K562 (cell line): ENCODE measurements around the gene STK11. TPM values are rescaled to one million over a fixed set of nuclear protein-coding genes. Genes with fewer than 3 reads are reported as not detected.

Experiments used
- BCOR ChIP-seq: fragments of 450-650 bp; IDR thresholded peaks from 2 replicates; pipeline ENCODE4 v1.6.1; 2016
- FOXM1 ChIP-seq, 2 experiments: fragments of 450-650 bp in 1 of 2; sonication (generic) in 1 of 2; formaldehyde crosslinking in 1 of 2; IDR thresholded peaks; 2 replicates each; pipeline versions ENCODE4 v1.6.1 to v1.9.0; 2017 to 2022; ENCODE audit warnings: low read depth in 2 of 2, mild to moderate bottlenecking in 2 of 2, missing genetic modification reagents in 1 of 2, moderate library complexity in 1 of 2
- JUN ChIP-seq, 2 experiments: sonication (generic) in 1 of 2; formaldehyde crosslinking in 1 of 2; IDR thresholded peaks; 2 replicates each; pipeline versions ENCODE4 v1.6.1 to v1.8.0; 2012 to 2022; ENCODE audit warnings: borderline replicate concordance in 2 of 2, mild to moderate bottlenecking in 2 of 2, improper control_type of control experiment in 1 of 2, low read depth in 1 of 2, low read length in 1 of 2, missing genetic modification reagents in 1 of 2
- MAZ ChIP-seq, 2 experiments: fragments of 450-650 bp in 1 of 2; sonication (generic) in 1 of 2; formaldehyde crosslinking; IDR thresholded peaks in 1 of 2; conservative IDR thresholded peaks in 1 of 2; 2 replicates each; pipeline versions ENCODE4 v1.4.0 to v1.5.0; 2020; ENCODE audit warnings: mild to moderate bottlenecking in 1 of 2, missing genetic modification reagents in 1 of 2
- PHF8 ChIP-seq: fragments of 200-600 bp; sonication (generic); IDR thresholded peaks from 2 replicates; pipeline ENCODE4 v1.6.1; 2012; ENCODE audit warnings: mixed run types, mild to moderate bottlenecking, inconsistent platforms, low read length, moderate library complexity, borderline replicate concordance
- RBM22 ChIP-seq: fragments of 200-400 bp; formaldehyde crosslinking; IDR thresholded peaks from 2 replicates; pipeline ENCODE4 v1.6.1; 2018; ENCODE audit warnings: low read length, low read depth; ENCODE audit not compliant: poor library complexity, severe bottlenecking
- SMAD4 ChIP-seq: fragments of 250-450 bp; sonication (Bioruptor Pico); conservative IDR thresholded peaks from 2 replicates; pipeline ENCODE4 v1.8.0; 2021; ENCODE audit warnings: inconsistent platforms, mild to moderate bottlenecking, moderate library complexity
- TGIF2 ChIP-seq: sonication (generic); formaldehyde crosslinking; IDR thresholded peaks from 2 replicates; pipeline ENCODE4 v1.8.1; 2022; ENCODE audit warnings: mild to moderate bottlenecking, missing genetic modification reagents, moderate library complexity
- YY1 ChIP-seq, 3 experiments: IDR thresholded peaks; 2 replicates each; pipeline ENCODE4 v1.6.1; 2011; ENCODE audit warnings: low read length in 2 of 3, mild to moderate bottlenecking in 2 of 3, moderate library complexity in 2 of 3, borderline replicate concordance in 1 of 3, control low read depth in 1 of 3, low read depth in 1 of 3; ENCODE audit not compliant: insufficient read depth in 3 of 3, insufficient replicate concordance in 2 of 3, control insufficient read depth in 1 of 3, insufficient read length in 1 of 3; ENCODE audit errors: extremely low read depth in 1 of 3
- ZNF444 ChIP-seq: fragments of 250-450 bp; sonication (Bioruptor Pico); IDR thresholded peaks from 2 replicates; pipeline ENCODE4 v1.4.0; 2020; ENCODE audit warnings: mild to moderate bottlenecking, moderate library complexity
- polyA plus RNA-seq, 8 experiments: library from polyadenylated mRNA; depleted of rRNA in 4 of 8; stranded (reverse) in 5 of 8; unstranded in 3 of 8; fragments of >200 nt; fragmentation: Nextera tagmentation in 2 of 8; fragmentation: Illumina TruSeq in 1 of 8; extraction: Ambion mirVana in 2 of 8; extraction: Trizol in 1 of 8; gene quantifications; 2 replicates each; pipeline versions ENCODE4 v1.2.1 to v1.2.3, GENCODE V29; 2011 to 2014; ENCODE audit warnings: inconsistent platforms in 1 of 8, missing spikeins in 1 of 8
- total RNA-seq, 7 experiments: library from RNA; depleted of rRNA in 6 of 7; stranded (reverse); fragments of >200 nt in 6 of 7; fragmentation: Illumina TruSeq in 2 of 7; extraction: Trizol in 2 of 7; gene quantifications; 2 replicates each; pipeline versions ENCODE4 v1.2.1 to v1.2.3, GENCODE V29; 2011 to 2021; ENCODE audit warnings: low replicate concordance in 1 of 7
- TF ChIP-seq, protein P1 (sequence below), 3 experiments: fragments of 200-800 bp in 1 of 3; sonication (Bioruptor generic) in 1 of 3; sonication (generic) in 1 of 3; formaldehyde crosslinking in 1 of 3; IDR thresholded peaks; 2 replicates each; pipeline versions ENCODE4 v1.6.1 to v1.8.0; 2016 to 2022; ENCODE audit warnings: mild to moderate bottlenecking in 2 of 3, missing compliant biosample characterization in 2 of 3, missing genetic modification characterization in 2 of 3, missing genetic modification reagents in 1 of 3
- TF ChIP-seq, protein P2 (sequence below): fragments of 150-350 bp; conservative IDR thresholded peaks from 2 replicates; pipeline ENCODE4 v1.6.1; 2014; ENCODE audit warnings: low read length
- TF ChIP-seq, protein P3 (sequence below): fragments of 450-650 bp; IDR thresholded peaks from 2 replicates; pipeline ENCODE4 v1.6.1; 2016; ENCODE audit warnings: borderline replicate concordance
- TF ChIP-seq, protein P4 (sequence below): fragments of 200-800 bp; sonication (Bioruptor generic); IDR thresholded peaks from 2 replicates; pipeline ENCODE4 v1.6.1; 2017; ENCODE audit warnings: missing genetic modification characterization, missing compliant biosample characterization

STK11 gene
- total and polyA plus RNA-seq, 9 of the 15 experiments (the other 6 are each of a cell fraction or from before 2014, with no cell fraction given): 0.15 to 96.5 (median 31.7) TPM

DNA sequence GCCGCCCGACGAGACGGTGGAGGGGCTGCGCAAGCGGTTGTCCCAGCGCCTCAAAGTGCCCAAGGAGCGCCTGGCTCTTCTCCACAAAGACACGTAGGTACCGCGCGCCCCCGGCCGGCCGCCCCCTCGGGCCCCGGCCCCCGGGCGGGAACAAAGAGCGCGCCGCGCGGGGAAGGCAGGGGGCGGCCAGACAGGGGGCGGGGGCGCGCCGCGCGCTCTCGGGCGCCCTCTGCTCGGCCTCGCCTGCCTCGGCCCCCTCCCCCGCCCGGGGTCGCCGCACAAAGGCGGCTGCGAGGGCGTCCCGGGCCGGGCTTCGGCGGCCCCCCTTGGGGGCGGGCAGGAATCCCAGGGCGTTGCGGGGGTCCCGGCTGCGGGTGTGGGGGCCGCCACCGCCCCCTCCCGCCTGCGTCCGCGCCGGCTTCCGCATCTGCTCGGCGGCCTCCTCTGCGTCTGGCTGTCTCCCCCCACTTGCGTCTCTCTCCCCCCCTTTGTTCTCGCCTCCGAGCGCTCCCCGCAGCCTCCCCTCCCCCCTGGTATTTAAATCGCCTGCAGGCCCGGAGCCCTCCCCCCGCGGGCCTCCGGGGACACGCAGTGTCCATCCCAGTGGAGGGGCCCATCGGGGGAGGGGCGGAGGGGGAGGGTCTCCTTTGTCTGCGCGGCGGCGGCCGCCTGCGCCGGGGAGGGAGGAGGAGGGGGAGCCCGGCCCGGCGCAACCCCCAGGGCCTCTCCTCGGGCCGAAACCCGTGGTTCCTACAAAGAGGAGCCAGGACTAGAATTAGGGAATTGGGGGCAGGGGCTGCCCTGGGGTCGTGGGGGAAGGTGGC is 45.1 kb downstream of the STK11 start (continued):
- TF ChIP-seq, protein P1, sequence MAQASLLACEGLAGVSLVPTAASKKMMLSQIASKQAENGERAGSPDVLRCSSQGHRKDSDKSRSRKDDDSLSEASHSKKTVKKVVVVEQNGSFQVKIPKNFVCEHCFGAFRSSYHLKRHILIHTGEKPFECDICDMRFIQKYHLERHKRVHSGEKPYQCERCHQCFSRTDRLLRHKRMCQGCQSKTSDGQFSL (CRISPR knock-in tag; IDR thresholded peaks at IDR 0.05): peak; percentile 77
- TF ChIP-seq, protein P1 (tag; IDR thresholded peaks at IDR 0.05): peak in 1 of 2 experiments; percentile 78; a peak in 1 of 4 replicates
- 0 out of 2 replicates have a peak, but pooled peaks have one; percentile 3 for TF ChIP-seq PHF8
- TF ChIP-seq MAZ (CRISPR knock-in tag; conservative IDR thresholded peaks at IDR 0.05 in 1 of 2, IDR thresholded peaks at IDR 0.05 in 1 of 2): 0 out of 4 replicates have a peak, but pooled peaks of 1 of the 2 experiments have one; percentile 25
- TF ChIP-seq, protein P2, sequence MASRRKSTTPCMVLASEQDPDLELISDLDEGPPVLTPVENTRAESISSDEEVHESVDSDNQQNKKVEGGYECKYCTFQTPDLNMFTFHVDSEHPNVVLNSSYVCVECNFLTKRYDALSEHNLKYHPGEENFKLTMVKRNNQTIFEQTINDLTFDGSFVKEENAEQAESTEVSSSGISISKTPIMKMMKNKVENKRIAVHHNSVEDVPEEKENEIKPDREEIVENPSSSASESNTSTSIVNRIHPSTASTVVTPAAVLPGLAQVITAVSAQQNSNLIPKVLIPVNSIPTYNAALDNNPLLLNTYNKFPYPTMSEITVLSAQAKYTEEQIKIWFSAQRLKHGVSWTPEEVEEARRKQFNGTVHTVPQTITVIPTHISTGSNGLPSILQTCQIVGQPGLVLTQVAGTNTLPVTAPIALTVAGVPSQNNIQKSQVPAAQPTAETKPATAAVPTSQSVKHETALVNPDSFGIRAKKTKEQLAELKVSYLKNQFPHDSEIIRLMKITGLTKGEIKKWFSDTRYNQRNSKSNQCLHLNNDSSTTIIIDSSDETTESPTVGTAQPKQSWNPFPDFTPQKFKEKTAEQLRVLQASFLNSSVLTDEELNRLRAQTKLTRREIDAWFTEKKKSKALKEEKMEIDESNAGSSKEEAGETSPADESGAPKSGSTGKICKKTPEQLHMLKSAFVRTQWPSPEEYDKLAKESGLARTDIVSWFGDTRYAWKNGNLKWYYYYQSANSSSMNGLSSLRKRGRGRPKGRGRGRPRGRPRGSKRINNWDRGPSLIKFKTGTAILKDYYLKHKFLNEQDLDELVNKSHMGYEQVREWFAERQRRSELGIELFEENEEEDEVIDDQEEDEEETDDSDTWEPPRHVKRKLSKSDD: no peak
- peak; percentile 84 for TF ChIP-seq ZNF444 (CRISPR knock-in tag)
- TF ChIP-seq BCOR: no peak
- peak in 1 of 3 experiments; percentile 4 for TF ChIP-seq YY1 (IDR thresholded peaks at IDR 0.05; ENCODE audit: borderline replicate concordance in 1 of 3, control insufficient read depth in 1 of 3, extremely low read depth in 1 of 3, insufficient read depth in 3 of 3, insufficient read length in 1 of 3, insufficient replicate concordance in 2 of 3, low read depth in 1 of 3, low read length in 2 of 3)
- TF ChIP-seq JUN (IDR thresholded peaks at IDR 0.05; ENCODE audit: borderline replicate concordance, low read depth, low read length): no peak
- TF ChIP-seq JUN (CRISPR knock-in tag; IDR thresholded peaks at IDR 0.05; ENCODE audit: borderline replicate concordance): no peak
- peak; percentile 70 for TF ChIP-seq RBM22
- TF ChIP-seq SMAD4 (CRISPR knock-in tag): peak; percentile 82
- peak; percentile 83; the same call in 1 of the 2 replicates for TF ChIP-seq TGIF2
- TF ChIP-seq FOXM1 (IDR thresholded peaks at IDR 0.05; ENCODE audit: low read depth): no peak
- TF ChIP-seq FOXM1 (CRISPR knock-in tag; IDR thresholded peaks at IDR 0.05; ENCODE audit: low read depth): no peak
- TF ChIP-seq, protein P3, sequence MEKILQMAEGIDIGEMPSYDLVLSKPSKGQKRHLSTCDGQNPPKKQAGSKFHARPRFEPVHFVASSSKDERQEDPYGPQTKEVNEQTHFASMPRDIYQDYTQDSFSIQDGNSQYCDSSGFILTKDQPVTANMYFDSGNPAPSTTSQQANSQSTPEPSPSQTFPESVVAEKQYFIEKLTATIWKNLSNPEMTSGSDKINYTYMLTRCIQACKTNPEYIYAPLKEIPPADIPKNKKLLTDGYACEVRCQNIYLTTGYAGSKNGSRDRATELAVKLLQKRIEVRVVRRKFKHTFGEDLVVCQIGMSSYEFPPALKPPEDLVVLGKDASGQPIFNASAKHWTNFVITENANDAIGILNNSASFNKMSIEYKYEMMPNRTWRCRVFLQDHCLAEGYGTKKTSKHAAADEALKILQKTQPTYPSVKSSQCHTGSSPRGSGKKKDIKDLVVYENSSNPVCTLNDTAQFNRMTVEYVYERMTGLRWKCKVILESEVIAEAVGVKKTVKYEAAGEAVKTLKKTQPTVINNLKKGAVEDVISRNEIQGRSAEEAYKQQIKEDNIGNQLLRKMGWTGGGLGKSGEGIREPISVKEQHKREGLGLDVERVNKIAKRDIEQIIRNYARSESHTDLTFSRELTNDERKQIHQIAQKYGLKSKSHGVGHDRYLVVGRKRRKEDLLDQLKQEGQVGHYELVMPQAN: 0 out of 2 replicates have a peak, but pooled peaks have one; percentile 34
- TF ChIP-seq, protein P4, sequence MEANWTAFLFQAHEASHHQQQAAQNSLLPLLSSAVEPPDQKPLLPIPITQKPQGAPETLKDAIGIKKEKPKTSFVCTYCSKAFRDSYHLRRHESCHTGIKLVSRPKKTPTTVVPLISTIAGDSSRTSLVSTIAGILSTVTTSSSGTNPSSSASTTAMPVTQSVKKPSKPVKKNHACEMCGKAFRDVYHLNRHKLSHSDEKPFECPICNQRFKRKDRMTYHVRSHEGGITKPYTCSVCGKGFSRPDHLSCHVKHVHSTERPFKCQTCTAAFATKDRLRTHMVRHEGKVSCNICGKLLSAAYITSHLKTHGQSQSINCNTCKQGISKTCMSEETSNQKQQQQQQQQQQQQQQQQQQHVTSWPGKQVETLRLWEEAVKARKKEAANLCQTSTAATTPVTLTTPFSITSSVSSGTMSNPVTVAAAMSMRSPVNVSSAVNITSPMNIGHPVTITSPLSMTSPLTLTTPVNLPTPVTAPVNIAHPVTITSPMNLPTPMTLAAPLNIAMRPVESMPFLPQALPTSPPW (CRISPR knock-in tag): peak; percentile 94
